Measurements from ENCODE around the gene TRAPPC12. TPM values are rescaled to one million over a fixed set of nuclear protein-coding genes. Genes with fewer than 3 reads are reported as not detected.

TRAPPC12 gene
- total RNA-seq, 2 donors from 2014 or later = 85.4 to 86.0 TPM

DNA sequence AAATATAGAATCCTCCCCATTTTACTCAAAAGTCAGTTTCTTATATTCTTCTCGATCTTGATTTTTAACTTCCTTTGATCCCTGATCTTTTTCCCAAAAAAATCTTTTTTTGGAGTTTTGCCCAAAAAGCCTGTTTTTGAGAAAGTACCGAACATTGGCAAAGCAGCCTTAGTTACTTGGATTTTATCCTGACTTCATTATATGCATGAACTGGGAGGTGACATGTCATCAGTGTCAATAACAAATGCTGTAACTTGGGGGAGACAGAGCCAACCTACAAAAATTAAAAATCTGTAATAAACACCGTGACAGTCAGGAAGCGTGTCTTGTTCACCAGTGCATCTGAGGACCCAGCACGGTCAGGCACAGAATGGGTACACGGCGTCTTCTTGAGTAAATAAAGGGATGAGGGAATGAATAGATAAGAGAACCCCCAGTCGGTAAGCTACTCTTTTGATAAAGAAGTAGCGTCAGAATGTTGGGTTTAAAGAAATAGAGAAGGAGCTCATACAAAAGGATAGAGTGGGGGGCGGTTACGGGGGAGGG, 24.9 kb downstream of the TRAPPC12 start:
- H3K36me3 Mint-ChIP-seq (ENCODE audit: insufficient read depth in 2 of 2) = peaks cover 0 to 8% of the 10 kb centered on the region in 2 donors
- no peaks in the 10 kb centered on the region for H3K27me3 Mint-ChIP-seq (ENCODE audit: low read depth)
- ATAC-seq (replicated peaks in 1 of 2) = no peak
- no peak for DNase-seq
- H3K4me1 Mint-ChIP-seq (ENCODE audit: low read depth) = peaks cover 6% of the 10 kb centered on the region
- H3K4me3 Mint-ChIP-seq = no peak overlapping the region
- peak overlapping the region; percentile 58 for H3K27ac Mint-ChIP-seq
- H3K9me3 Mint-ChIP-seq = no peaks in the 10 kb centered on the region

DNA sequence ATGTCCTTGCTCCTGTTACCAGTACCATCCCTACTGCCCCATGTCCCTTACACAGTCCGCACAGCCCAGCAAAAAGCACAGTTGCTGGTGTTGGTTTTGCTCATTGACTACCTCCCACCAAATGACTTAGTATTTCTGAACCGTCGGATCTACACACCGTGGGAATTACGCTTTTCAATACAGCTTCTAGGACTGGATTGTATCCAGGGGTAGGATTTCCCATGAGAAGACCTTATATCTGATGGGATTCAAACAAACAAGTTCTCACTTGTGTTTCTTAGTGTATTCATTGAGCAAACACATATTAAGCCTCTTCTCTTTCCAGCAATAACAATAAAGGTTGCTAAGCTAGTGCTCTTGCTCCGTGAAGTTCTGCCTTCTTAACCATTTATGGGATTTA, 25.8 kb downstream of the TRAPPC12 start:
- no peak overlapping the region for H3K4me3 Mint-ChIP-seq

GRCh38 chr2:3405876-3406275, 26.4 kb downstream of the TRAPPC12 start:
- no peak for ATAC-seq (replicated peaks in 1 of 2)
- no peak for DNase-seq
- H3K4me1 Mint-ChIP-seq (ENCODE audit: low read depth) = no peaks in the 10 kb centered on the region
- no peaks in the 10 kb centered on the region for H3K27me3 Mint-ChIP-seq (ENCODE audit: low read depth)
- H3K9me3 Mint-ChIP-seq = no peaks in the 10 kb centered on the region
- H3K36me3 Mint-ChIP-seq (ENCODE audit: insufficient read depth in 2 of 2) = peaks cover 0 to 9% of the 10 kb centered on the region in 2 donors
- no peak overlapping the region for H3K4me3 Mint-ChIP-seq
- H3K27ac Mint-ChIP-seq = no peak overlapping the region

More for the DNA sequence above, 25.8 kb downstream of the TRAPPC12 start:
- Mint-ChIP-seq H3K27ac (no peak overlapping the region), H3K4me1 (ENCODE audit: low read depth) (peaks cover 6% of the 10 kb centered on the region), H3K27me3 (ENCODE audit: low read depth) (no peaks in the 10 kb centered on the region), H3K9me3 (no peaks in the 10 kb centered on the region), H3K36me3 (ENCODE audit: insufficient read depth in 2 of 2) (peaks cover 0 to 10% of the 10 kb centered on the region in 2 donors)
- no peak for DNase-seq
- ATAC-seq (replicated peaks in 1 of 2) = no peak

DNA sequence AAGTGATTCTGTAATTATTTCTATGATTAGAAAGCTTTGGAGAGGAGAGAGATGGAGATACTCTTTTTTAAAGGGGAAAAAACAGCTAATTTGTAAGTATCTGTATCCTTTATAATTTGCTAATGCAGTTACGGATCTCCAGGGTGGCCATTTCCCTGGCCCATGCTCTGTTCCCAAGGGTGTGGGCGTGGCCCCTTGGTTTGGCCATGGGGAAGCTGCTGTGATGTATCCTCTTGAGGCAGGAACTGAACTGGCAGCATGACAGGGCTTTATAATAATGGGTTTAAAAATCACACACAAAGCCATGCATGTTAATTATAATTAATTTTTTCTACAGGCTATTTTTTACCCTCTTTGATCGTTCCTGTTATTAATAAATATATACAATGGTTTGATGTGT, 27.0 kb downstream of the TRAPPC12 start:
- no peaks in the 10 kb centered on the region for H3K9me3 Mint-ChIP-seq
- no peaks in the 10 kb centered on the region for H3K27me3 Mint-ChIP-seq (ENCODE audit: low read depth)
- ATAC-seq (replicated peaks in 1 of 2) (no peak), DNase-seq (no peak)
- no peak overlapping the region for H3K4me3 Mint-ChIP-seq
- no peak overlapping the region for H3K27ac Mint-ChIP-seq
- H3K4me1 Mint-ChIP-seq (ENCODE audit: low read depth) = no peaks in the 10 kb centered on the region
- peaks cover 0 to 9% of the 10 kb centered on the region in 2 donors for H3K36me3 Mint-ChIP-seq (ENCODE audit: insufficient read depth in 2 of 2)

GRCh38 chr2:3408781-3409180, 29.3 kb downstream of the TRAPPC12 start:
- no peaks in the 10 kb centered on the region for H3K4me1 Mint-ChIP-seq (ENCODE audit: low read depth)
- no peak overlapping the region for H3K27ac Mint-ChIP-seq
- peaks cover 0 to 6% of the 10 kb centered on the region in 2 donors for H3K36me3 Mint-ChIP-seq (ENCODE audit: insufficient read depth in 2 of 2)
- no peaks in the 10 kb centered on the region for H3K27me3 Mint-ChIP-seq (ENCODE audit: low read depth)
- H3K9me3 Mint-ChIP-seq = no peaks in the 10 kb centered on the region
- ATAC-seq (replicated peaks in 1 of 2) = no peak
- no peak overlapping the region for H3K4me3 Mint-ChIP-seq
- DNase-seq = no peak

- Mint-ChIP-seq H3K4me1 (ENCODE audit: low read depth) (no peaks in the 10 kb centered on the region), H3K4me3 (no peak overlapping the region), H3K27ac (peak overlapping the region; percentile 11), H3K9me3 (no peaks in the 10 kb centered on the region), H3K36me3 (ENCODE audit: insufficient read depth in 2 of 2) (peaks cover 0 to 2% of the 10 kb centered on the region in 2 donors), H3K27me3 (ENCODE audit: low read depth) (no peaks in the 10 kb centered on the region)
- DNase-seq (no peak), ATAC-seq (replicated peaks in 1 of 2) (no peak)
Measured at GRCh38 chr2:3409627-3410170, 30.2 kb downstream of the TRAPPC12 start.

- no peaks in the 10 kb centered on the region for H3K27me3 Mint-ChIP-seq (ENCODE audit: low read depth)
- peaks cover 3 to 4% of the 10 kb centered on the region in 2 donors for H3K36me3 Mint-ChIP-seq (ENCODE audit: insufficient read depth in 2 of 2)
- ATAC-seq (replicated peaks in 1 of 2) (no peak), DNase-seq (no peak)
- no peaks in the 10 kb centered on the region for H3K9me3 Mint-ChIP-seq
- H3K27ac Mint-ChIP-seq = no peak overlapping the region
- no peak overlapping the region for H3K4me3 Mint-ChIP-seq
- no peaks in the 10 kb centered on the region for H3K4me1 Mint-ChIP-seq (ENCODE audit: low read depth)
Measured at GRCh38 chr2:3411103-3411502, 31.6 kb downstream of the TRAPPC12 start.

DNA sequence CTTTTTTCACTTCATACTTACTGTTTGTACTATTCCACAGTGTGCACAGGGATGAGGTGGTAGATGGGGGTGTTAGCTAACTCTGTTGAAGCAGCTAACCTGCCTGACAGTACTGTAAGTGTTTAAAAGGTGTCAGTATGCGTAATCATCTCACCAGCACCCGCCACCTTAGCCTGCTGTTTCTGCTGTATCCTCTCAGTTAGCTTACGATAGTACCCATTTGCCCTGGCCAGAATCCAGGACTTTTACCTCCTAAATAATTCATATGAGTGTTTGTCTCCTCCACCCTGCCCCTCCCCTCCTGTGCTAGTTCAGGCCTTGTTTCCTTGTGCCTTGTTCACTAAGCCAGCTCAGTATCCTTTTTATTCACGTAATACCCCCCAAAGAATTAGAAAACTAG, 34.2 kb downstream of the TRAPPC12 start:
- no peak overlapping the region for H3K4me3 Mint-ChIP-seq
- no peaks in the 10 kb centered on the region for H3K9me3 Mint-ChIP-seq
- peaks cover 6% of the 10 kb centered on the region for H3K4me1 Mint-ChIP-seq (ENCODE audit: low read depth)
- peaks cover 4 to 6% of the 10 kb centered on the region in 2 donors for H3K36me3 Mint-ChIP-seq (ENCODE audit: insufficient read depth in 2 of 2)
- DNase-seq (no peak), ATAC-seq (replicated peaks in 1 of 2) (no peak)
- H3K27ac Mint-ChIP-seq = no peak overlapping the region
- no peaks in the 10 kb centered on the region for H3K27me3 Mint-ChIP-seq (ENCODE audit: low read depth)

DNA sequence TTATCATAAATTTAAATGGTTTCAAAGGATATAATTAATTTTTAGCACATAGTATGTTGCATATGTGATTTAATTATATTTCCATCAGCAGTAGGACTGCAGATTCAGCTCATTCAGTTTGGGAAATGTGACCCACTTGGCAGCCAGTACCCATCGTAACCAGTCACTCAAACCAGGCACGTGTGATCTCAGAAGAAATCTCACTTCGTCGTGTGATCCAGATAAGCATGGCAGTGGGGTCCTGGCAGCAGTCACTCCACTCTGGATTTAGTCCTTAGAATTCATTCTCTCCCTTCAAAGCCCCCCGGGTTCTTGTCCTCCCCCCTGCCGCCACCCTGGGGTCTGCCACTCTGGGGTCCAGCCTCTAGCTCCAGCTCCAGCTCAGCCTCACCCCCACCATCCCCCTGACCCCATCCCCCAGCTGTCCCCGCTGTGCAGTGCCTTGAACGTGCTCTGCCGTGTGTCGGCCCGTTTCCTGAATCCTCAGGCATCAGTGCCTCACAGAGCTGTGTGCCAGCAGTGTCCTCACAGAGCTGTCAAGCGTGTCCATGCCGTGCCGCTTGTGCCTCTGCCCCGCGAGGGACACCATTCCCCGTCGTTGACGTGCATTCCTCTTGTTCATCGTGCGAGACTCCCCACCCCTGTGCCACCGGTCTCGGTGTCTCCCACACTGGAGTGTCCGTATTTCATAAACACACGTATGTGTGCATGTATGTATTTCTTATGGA, 34.8 kb downstream of the TRAPPC12 start:
- Mint-ChIP-seq H3K27me3 (ENCODE audit: low read depth) (no peaks in the 10 kb centered on the region), H3K36me3 (ENCODE audit: insufficient read depth in 2 of 2) (peaks cover 4 to 6% of the 10 kb centered on the region in 2 donors), H3K4me1 (ENCODE audit: low read depth) (peaks cover 6% of the 10 kb centered on the region), H3K4me3 (no peak overlapping the region), H3K27ac (no peak overlapping the region), H3K9me3 (no peaks in the 10 kb centered on the region)
- ATAC-seq (replicated peaks in 1 of 2) (no peak), DNase-seq (no peak)

GRCh38 chr2:3418766-3419404, 39.4 kb downstream of the TRAPPC12 start:
- Mint-ChIP-seq H3K4me1 (ENCODE audit: low read depth) (peaks cover 10% of the 10 kb centered on the region), H3K9me3 (no peaks in the 10 kb centered on the region), H3K4me3 (no peak overlapping the region), H3K36me3 (ENCODE audit: insufficient read depth in 2 of 2) (peaks cover 8 to 9% of the 10 kb centered on the region in 2 donors), H3K27me3 (ENCODE audit: low read depth) (no peaks in the 10 kb centered on the region), H3K27ac (no peak overlapping the region)
- no peak for DNase-seq
- ATAC-seq (replicated peaks in 1 of 2) = no peak

DNA sequence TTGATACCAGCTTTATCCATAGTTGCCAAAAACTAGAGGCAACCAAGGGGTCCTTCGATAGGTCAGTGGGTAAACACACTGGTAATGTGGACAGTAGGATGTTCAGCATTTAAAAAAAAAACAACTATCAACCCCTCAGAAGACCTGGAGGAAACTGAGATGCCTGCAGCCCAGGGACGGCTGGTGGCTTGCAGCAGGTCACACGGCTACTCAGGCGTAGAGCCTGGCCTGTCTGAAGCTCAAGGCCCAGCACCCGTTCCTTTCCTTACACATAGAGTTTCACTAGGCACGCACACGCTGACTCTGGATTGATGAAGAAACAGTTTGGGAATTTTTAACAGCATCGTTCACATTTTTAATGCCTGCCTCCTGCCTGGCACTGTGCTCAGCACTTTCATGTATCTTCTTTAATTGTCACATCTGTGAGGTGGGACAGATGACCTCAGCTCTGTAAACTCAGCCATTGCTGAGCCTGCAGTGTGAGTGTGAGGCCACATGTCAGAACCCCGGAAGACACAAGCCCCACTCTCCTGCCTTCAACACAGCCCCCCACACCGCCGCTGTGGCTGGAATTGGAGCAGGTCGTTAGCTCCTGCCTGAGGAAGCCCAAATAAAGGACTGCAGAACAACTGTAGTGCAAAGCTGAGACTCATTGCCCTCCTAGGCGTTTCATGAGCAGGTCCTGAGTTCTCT, 40.7 kb downstream of the TRAPPC12 start:
- H3K27ac Mint-ChIP-seq = no peak overlapping the region
- ATAC-seq (replicated peaks in 1 of 2) (no peak), DNase-seq (no peak)
- no peaks in the 10 kb centered on the region for H3K9me3 Mint-ChIP-seq
- H3K4me1 Mint-ChIP-seq (ENCODE audit: low read depth) = peaks cover 11% of the 10 kb centered on the region
- H3K4me3 Mint-ChIP-seq = no peak overlapping the region
- peaks cover 9 to 15% of the 10 kb centered on the region in 2 donors for H3K36me3 Mint-ChIP-seq (ENCODE audit: insufficient read depth in 2 of 2)
- no peaks in the 10 kb centered on the region for H3K27me3 Mint-ChIP-seq (ENCODE audit: low read depth)

DNA sequence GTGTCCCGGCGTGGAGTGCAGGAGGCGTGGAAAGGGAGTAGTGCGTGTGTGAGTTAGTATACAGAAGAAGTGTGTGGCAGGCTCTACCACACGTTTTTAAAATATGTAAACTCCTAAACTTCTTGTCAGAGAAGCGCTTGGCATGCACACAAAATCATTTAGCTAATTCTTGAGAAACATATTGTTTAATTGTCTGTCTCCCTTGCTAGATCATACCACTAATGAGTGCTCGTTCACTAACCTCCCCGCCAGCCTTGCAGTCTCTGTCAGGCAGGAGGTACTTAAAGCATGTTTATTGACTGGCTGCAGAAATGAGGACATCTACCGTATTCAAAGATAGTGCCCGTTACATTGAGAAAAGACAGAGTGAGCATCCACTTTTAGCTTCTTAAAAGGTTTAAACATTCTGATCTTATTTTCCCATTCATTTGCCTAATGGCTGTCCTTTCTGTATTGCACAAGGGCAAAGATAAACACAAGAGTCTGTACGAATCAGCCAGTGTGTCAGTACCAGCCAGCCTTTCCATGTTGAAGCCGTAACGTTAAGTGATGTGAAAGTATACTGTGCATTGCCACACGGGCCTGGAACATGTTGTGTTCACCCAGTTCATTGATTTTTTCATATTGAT, 41.4 kb downstream of the TRAPPC12 start:
- Mint-ChIP-seq H3K27ac (no peak overlapping the region), H3K27me3 (ENCODE audit: low read depth) (no peaks in the 10 kb centered on the region), H3K9me3 (no peaks in the 10 kb centered on the region), H3K4me1 (ENCODE audit: low read depth) (peaks cover 11% of the 10 kb centered on the region), H3K4me3 (no peak overlapping the region), H3K36me3 (ENCODE audit: insufficient read depth in 2 of 2) (peaks cover 7 to 14% of the 10 kb centered on the region in 2 donors)
- no peak for DNase-seq
- no peak for ATAC-seq (replicated peaks in 1 of 2)
